Measurements from ENCODE around the gene CST3.
"Not testable (repeated sequence)": the region's sequence is repeated elsewhere in the genome, so short reads cannot be mapped to it uniquely, and the experiment has no call there.

CST3 gene

GRCh38 chr20:23641936-23642751, 4.4 kb upstream of the CST3 start:
- no peak for DNase-seq

GRCh38 chr20:23640671-23641667, 3.2 kb upstream of the CST3 start:
- DNase-seq = no peak

GRCh38 chr20:23640018-23640601, 2.4 kb upstream of the CST3 start:
- no peak for DNase-seq

- DNase-seq = no peak
Observed at GRCh38 chr20:23639490-23639958, 1.8 kb upstream of the CST3 start.

GRCh38 chr20:23638309-23638708, 554 bp upstream of the CST3 start:
- DNase-seq = no peak

GRCh38 chr20:23636908-23637281, 860 bp downstream of the CST3 start:
- DNase-seq = no peak

- DNase-seq = no peak
Observed at GRCh38 chr20:23636182-23636907, 1.4 kb downstream of the CST3 start.

- DNase-seq = not testable (repeated sequence)
Observed at GRCh38 chr20:23635768-23636090, 2.0 kb downstream of the CST3 start.

GRCh38 chr20:23634985-23635767, 2.6 kb downstream of the CST3 start:
- DNase-seq = no peak

GRCh38 chr20:23634044-23634801, 3.5 kb downstream of the CST3 start:
- no peak for DNase-seq

- no peak for DNase-seq
Observed at GRCh38 chr20:23632711-23633573, 4.8 kb downstream of the CST3 start.

GRCh38 chr20:23631981-23632710, 5.6 kb downstream of the CST3 start:
- no peak for DNase-seq

GRCh38 chr20:23631226-23631822, 6.4 kb downstream of the CST3 start:
- DNase-seq = no peak

GRCh38 chr20:23630392-23630849, 7.3 kb downstream of the CST3 start:
- DNase-seq = no peak

GRCh38 chr20:23629542-23630391, 8.0 kb downstream of the CST3 start:
- DNase-seq = no peak

GRCh38 chr20:23629017-23629541, 8.7 kb downstream of the CST3 start:
- no peak for DNase-seq

GRCh38 chr20:23628402-23629016, 9.2 kb downstream of the CST3 start:
- no peak for DNase-seq

Data from GF-D8 (cell line).